Stimulated activated CD8-positive, alpha-beta memory T cell treated with anti-CD3 and anti-CD28 coated beads, Interleukin-2, amount 100 ng/mL, for 48 hours (primary cell): Measurements from ENCODE around the gene NFKBIZ.
"Not testable (repeated sequence)": the region's sequence is repeated elsewhere in the genome, so short reads cannot be mapped to it uniquely, and the experiment has no call there.

ENCODE experiments used
- DNase-seq, 2 donors: peaks; one replicate each; pipeline ENCODE4 v3.0.0-alpha.2; 2020; ENCODE audit warnings: low read depth in 2 of 2

The NFKBIZ gene

DNA sequence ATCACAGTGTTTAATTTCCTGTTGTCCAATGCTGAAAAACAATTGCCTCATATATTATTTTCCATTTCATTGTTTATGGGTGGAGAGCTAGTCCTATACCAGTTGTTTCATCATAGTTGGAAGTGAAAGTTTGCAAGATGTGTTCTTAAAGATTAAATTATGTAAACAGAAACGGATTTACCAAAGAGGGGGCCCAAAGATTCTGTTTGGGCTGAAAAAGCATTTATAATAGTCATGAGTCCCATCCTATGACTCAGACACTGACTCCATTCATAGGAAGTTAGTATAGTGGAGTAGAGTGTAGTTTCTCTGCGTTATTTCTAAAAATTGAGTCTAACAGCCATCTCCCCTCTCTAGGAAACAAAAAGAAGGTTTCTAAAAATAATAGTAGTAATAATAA, 24.3 kb downstream of the NFKBIZ start:
- DNase-seq = no peak

DNA sequence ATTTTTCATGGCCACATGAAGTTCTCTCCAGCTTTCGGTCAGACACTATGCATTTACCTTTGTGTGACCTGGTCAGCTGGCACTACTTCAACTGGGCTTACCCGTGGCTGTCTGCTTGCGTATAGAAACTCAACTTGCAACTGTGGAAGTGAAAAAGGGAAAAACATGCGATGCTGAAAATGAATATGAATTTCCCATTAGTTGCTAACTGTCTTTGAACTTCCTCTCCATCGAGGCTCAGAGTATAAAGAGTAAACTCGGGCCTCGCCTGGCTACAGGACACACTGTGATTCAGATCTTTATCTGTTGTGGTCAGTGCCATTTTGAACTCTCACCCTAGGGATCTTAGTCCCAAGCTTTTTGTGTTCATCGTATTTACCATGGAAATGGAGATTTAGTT, 26.8 kb downstream of the NFKBIZ start:
- DNase-seq = no peak

DNA sequence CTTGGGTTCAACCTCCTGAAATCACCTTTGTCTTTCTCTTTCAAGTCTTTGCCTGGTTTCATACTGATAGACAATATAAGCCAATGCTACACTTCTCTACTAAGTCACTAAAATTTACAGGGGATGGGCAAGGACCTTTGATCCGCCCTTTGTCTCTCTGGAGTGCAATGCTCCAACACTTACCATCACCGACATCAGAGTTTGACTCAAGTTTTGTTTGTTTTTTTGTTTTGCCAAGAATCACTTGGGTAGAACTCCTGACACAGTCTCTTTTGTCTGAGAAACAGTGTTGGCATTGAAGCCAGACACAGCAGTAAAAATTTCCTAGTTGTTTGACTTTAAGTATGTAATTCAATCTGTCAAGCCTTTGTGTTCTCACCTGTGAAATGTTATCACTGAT, 29.3 kb downstream of the NFKBIZ start:
- no peak for DNase-seq

DNA sequence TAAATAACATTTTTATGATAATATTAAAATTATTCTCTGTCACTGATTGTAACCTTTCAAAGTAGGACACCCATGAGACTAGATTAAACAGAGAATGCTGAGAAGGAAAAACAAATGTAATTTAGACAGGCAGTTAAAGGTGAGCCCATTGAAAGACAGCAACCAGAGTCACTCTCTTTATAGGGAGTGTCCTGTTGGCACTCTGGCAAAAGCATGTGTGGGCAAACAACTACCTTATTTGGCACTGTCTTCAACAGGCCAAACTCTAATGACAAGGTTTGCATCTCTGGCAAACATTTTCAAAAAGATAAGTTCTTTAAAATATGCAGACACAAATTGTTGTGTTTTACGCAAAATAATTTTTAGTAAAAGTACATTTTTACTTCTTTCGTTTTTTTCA, 29.8 kb downstream of the NFKBIZ start:
- no peak for DNase-seq

DNA sequence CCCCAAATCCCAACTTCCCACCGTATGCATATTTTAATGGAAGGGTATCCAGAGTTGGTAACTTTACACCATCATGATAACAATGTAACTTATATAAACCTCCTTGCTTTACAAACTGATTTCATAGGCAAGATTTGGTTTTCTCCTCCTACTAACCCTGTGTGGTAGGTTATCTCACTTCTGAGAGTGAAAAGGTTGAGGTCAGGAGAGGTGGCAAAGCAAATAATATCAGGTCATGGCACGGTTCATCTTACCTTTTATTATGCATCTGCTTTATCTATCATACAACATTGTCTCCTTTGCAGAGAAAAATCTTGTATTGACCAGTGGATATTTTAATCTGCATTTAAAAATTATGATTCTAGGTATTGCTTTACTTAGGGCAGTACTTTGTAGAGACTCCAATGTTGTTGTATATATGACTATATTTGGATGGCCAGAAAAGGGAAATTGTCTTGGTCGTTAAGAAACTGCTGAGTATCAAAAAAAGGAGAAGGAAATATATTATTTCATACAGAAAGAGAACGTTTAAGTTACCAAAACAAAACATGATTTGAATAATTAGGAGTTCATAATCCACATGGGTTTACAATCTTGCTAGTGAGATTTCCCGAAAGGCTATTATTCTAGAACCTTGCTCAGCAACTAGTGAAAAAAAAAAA, 30.4 kb downstream of the NFKBIZ start:
- no peak for DNase-seq

DNA sequence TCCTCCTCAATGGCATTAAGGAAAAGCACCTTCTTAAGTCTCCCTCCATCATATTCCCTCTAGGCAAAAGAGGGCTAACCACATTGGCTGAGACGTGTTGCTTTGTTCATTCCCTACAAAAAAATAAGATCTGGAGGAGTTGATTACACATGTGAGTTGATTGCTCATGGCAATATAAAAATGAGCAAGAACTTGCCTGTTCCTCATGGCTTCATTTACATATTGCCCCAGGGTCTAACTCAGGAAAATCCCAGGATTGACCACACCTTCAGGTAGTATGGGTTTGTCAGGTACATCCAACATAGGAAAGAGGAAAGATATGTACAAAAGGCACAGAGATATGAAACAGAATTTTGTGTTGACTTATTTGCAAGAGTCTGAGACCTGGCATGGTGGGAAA, 35.5 kb downstream of the NFKBIZ start:
- DNase-seq = no peak

DNA sequence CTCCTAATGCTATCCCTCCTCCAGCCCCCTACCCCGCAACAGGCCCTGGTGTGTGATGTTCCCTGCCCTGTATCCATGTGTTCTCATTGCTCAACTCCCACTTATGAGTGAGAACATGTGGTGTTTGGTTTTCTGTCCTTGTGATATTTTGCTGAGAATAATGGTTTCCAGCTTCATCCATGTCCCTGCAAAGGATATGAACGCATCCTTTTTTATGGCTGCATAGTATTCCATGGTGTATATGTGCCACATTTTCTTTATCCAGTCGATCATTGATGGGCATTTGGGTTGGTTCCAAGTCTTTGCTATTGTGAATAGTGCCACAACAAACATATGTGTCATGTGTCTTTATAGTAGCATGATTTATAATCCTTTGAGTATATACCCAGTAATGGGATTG, 36.3 kb downstream of the NFKBIZ start:
- not testable (repeated sequence) for DNase-seq

DNA sequence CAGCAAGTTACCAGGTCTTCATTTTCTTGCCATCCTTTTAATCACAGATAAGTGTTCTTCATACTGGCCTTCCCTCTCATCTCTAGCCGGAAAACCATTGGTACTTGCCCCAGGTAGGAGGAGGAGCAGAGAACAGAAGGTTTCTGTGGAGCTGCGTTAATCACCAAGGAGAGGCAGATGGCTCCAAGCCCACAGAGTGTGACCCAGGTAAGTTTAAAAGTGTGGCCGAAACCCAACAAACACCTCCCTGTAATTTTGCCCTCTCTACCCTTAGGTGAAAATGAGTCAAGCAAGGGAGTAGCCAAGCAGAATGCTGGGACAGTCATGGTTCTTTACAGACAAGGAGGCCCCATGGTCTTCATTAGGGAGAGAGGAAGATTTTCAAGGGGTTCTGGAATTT, 37.3 kb downstream of the NFKBIZ start:
- no peak for DNase-seq

DNA sequence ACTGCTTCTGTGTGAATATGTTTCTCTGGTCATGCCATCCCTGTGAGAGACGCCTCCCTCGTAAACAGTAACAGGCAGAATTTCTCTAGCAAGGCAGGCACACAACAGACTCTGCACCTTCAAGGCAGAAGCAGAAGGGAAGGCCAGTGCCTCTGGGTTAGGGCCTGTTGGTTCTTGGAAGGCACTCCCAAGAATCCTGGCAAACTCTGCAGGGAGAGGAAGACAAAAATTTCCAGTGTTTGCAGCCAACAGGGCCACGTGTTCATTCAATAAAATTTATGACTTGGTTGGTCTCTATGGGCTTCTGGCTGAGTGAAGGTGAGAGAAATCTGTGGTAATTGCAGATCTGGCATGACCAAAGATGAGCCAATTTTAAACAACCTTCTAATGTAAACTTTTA, 39.3 kb downstream of the NFKBIZ start:
- DNase-seq = no peak

DNA sequence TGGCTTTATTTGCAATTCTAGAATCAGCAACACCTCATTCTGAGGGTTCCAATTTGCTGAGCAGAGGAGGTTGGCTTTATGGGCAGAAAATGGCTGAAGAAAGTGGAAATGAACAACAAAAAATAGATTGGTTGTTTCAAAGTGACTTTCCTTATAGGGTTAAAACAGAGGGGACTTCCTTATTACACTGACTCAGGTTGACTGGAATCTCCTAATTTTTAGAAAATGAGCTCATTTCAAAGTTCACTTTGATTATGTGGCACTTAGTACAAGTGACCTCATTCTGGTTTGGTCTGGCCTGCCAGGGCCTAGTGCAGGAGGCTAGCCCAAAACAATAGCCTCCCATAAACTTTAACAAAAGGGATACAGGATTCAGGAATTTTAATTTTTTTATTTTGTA, 41.4 kb downstream of the NFKBIZ start:
- no peak for DNase-seq

DNA sequence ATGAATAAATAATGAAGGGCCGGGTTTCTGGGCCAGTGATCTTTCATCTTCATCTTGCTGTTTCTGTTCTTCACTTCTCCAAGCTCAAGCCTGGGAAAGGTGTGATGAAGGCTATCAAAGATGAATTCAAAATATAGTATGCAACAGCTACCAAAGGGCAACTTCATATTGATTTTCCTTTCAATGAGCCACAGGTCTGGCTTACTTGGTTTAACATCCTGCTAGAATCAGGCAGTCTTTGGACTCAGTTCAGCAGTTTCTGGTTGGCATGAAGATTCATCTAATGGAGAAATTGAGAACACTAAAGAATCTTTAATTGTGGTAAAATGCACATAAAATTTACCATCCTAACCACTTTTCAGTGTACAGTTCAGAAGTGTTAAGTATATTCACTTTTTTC, 43.3 kb downstream of the NFKBIZ start:
- no peak for DNase-seq

DNA sequence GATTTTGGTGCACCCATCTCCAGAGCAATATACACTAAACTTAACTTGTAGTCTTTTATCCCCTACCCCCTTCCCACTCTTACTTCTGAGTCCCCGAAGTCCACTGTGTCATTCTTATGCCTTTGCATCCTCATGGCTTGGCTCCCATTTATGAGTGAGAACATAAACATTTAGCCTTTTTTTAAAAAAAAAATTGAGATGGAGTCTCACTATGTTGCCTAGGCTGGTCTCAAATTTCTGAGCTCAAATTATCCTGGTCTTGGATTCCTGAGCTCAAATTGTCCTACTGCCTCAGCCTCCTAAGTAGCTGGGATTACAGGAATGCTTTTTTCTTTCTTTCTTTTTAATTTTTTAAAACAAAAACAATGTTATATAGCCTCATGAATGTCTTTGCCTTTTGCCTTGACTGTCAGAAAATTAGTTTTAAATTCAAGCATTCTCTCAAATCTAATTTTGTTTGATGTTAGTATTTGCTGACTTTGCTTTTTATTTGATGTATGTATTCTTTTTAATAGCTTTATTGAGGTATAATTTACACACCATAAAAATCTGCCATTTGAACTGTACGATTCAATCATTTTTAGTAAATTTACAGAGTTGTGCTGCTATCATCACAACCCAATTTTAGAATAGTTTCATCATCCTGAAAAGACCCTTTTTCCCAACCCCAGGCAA, 46.9 kb downstream of the NFKBIZ start:
- DNase-seq = no peak

DNA sequence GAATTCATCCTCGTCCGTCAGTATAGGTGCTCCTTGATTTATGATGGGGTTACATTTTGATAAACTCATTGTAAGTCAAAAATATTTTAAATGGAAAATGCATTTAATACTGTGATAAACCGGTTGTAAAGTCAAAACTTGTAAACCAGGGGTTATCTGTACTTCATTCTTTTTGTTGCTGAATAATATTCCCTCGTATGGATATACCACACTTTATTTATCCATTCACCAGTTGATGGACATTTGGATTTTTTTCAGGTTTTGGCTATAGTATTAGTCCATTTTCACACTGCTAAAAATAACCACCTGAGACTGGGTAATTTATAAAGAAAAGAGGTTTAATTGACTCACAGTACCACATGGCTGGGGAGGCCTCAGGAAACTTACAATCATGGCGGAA, 47.7 kb downstream of the NFKBIZ start:
- no peak for DNase-seq

DNA sequence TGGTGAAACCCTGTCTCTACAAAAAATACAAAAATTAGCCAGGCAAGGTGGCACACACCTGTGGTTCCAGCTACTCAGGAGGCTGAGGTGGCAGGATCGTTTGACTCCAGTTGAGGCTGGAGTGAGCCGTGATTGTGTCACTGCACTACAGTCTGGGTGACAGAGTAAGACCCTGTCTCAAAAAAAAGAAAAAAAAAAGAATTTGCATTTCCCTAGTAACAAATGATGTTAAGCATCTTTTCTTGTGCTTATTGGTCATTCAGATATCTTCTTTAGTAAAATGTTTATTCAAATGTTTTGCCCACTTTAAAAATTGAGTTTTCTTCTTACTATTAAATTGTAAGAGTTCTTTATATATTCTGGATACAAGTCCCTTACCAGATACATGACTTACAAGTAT, 48.7 kb downstream of the NFKBIZ start:
- DNase-seq = no peak

DNA sequence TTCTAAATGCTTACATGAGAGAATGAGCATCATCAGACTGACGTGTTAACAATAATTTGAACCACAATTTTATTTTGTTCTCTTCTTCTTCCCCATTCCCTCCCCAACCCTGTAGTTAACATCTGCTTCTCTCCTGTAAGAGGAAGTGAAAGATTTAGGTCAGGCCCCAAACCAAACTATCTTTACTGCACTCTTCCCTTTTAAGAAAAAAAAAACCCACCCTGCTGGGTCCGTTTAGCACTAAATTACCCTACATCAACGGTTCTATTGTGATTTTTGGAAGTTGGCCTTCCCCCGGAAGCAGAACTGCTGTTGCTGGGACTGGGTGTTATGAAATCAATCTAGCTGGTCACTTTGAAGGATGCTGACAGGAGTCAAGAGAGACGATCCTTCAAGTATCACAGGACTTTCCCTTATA, 49.4 kb downstream of the NFKBIZ start:
- DNase-seq = no peak

DNA sequence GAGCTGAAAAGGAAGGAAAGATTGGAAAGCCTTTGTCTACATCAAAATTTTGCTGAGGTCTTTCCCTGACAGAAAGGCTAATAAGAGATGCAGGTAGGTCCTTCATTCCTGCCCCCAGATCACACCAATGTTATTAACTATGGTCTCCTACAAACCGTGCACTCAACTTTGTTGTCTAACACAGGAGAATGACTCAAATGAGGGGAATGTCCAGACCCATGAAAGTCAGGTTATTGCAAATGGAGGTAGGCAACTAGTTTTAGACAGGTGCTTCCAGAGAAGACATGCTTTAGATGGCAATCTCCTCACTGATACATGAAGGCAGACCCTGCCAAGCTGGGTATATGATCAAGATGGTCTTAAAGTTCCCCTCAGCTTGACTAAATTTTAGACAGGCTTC, 51.0 kb downstream of the NFKBIZ start:
- DNase-seq = no peak

DNA sequence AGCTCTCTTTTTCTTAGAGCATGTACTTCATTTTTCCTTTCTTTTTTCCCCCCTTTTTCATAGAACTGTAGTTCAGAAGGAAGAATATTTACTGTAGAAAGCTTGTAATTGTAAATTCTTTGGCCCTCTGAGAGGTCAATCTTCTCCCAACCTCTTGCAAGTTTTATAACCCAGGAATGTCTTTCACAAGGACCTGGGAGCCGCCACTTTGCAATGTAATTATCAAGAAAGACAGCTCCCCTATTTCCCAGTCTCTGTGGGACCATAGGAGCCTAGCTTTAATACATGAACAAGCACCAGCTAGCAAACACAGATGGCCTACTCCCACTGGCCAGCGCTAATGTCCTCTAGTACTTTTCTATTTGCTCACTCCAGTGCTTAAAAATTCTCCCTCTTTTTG, 51.4 kb downstream of the NFKBIZ start:
- DNase-seq = no peak

DNA sequence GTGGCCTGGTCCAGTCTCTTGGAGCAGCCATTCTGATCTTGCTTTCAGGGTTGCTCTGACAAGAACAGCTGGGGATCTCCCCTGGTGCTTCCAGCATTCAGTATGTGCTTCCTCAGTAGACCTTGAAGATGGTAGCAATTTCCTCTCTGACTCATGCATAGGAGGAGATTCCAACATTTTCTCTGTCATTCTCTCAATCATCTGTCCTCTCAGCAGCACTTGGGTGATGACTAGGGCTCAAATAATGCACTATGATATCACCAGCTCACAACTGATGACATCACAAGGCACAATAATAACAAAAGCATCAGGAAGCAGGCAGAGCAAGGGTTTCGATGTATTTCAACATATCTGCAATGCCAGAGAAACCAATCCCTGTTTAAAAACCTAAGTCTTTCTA, 52.7 kb downstream of the NFKBIZ start:
- no peak for DNase-seq

DNA sequence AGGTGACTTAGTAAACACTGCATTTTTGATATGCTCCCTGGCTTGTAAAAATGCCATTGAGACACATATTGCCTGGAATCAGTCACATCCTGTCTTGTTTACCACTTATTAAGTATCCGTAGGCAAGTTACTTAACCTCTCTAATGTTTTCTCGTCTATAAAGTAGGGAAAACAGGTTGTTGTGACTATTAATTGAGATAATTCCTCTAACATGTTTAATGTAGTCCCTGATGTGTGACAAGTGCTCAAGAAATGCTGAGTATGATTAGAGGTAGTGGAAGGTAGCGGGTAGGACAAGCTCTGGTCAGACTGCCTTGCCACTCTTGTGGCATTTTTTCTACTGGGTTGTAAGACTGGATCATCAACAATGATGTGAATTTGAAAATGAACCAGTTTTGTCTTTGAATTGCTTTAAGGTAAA, 54.1 kb downstream of the NFKBIZ start:
- no peak for DNase-seq

DNA sequence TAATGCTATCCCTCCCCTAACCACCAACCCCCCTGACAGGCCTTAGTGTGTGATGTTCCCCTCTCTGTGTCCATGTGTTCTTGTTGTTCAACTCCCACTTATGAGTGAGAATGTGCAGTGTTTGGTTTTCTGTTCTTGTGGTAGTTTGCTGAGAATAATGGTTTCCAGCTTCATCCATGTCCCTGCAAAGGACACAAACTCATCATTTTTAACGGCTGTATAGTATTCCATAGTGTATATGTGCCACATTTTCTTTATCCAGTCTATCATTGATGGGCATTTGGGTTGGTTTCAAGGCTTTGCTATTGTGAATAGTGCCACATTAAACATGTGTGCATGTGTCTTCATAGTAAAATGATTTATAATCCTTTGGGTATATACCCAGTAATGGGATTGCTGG, 56.3 kb downstream of the NFKBIZ start:
- DNase-seq = not testable (repeated sequence)
